HG02798 (cell line): ENCODE measurements around the gene SMCO2.

Experiments
- ATAC-seq: cut with Tn5 transposase; IDR thresholded peaks from one replicate; pipeline ENCODE4 v1.9.1; 2021; ENCODE audit warnings: mild to moderate bottlenecking; ENCODE audit not compliant: unreplicated experiment, poor library complexity

The SMCO2 gene

GRCh38 chr12:27451036-27451825 is 4.7 kb downstream of the SMCO2 start:
- ATAC-seq = no peak

DNA sequence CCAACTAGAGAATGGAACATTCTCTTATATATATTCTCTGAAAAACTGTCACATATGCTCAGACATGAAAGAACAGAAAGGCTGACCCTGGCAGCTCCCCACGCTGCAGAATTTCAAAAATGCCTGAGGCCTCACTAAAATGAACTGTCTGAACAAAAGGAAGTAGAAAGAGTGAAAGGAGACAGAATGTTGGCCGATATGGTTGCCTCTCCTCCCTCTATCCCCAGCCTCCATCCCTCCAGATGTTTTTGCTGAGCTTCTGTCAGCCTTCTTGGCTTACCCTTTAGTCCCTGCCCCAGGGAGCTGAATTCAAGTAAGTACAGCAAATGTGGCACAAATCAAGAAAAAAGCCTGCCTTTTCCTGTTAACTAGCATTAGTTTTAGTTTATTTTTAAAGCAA is 6.9 kb downstream of the SMCO2 start:
- ATAC-seq = no peak

DNA sequence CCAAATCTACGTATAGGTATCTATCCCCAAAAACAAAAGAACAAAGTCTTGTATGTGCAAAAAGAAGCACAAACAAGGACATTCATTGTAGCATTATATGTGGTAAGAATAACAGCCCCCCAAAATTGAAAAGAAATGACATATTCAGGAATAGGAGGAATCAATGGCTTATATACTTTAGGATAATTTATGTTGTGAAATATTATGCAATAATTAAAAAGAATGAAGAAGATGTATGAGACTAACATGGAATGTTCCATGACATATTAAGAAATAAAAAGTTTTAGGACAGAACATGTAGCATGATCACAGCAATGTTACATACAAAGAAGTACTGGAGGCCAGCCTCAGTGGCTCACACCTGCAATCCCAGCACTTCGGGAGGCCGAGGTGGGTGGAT is 9.1 kb downstream of the SMCO2 start:
- ATAC-seq = no peak

DNA sequence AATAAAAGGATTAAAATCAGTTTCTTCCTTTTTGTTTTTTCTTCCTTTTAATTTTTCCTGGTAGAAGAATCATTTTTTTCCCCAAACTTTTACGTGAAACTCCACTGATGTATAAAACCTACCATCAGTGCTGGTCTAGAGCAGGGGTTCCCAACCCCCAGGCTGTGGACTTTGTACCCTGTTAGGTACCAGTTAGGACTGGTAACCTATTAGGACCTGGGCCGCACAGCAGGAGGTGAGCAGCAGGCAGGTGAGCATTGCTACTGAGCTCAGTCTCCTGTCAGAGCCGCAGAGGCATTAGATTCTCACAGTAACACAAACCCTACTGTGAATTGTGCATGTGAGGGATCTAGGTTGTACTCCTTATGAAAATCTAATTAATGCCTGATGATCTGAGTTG is 10.1 kb downstream of the SMCO2 start:
- no peak for ATAC-seq

- no peak for ATAC-seq
Observed at GRCh38 chr12:27460471-27460978, 14.0 kb downstream of the SMCO2 start.

DNA sequence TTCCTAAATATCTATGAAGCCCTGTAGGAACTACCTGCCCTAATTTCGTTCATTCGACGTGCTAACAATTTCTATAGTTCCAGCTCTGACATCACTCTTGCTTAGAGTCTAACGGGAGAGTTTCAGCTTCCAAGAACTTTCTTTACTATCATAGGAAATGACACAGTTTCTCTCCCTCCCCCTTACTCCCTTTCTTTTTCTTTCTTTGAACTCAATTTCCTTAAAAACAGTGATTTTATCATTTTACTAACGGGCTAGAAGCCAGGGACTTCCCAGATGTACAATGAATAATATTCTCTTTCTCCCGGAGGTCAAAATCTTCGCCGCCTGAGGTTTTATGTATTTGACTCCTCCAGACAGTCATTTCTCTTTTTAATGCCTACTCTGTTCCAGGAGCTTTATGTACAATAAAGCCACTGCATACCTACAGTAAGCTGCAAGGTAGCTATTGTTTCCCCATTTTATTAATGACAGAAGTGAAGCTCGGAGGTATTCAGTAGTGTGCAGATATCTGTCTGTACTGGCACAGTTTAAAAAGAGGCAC is 15.7 kb downstream of the SMCO2 start:
- no peak for ATAC-seq

GRCh38 chr12:27462851-27463250 is 16.3 kb downstream of the SMCO2 start:
- ATAC-seq = no peak

GRCh38 chr12:27463511-27464219 is 17.1 kb downstream of the SMCO2 start:
- no peak for ATAC-seq

GRCh38 chr12:27464220-27464554 is 17.7 kb downstream of the SMCO2 start:
- no peak for ATAC-seq

- ATAC-seq = no peak
Observed at GRCh38 chr12:27467641-27468040, 21.1 kb downstream of the SMCO2 start.

- no peak for ATAC-seq
Observed at GRCh38 chr12:27468241-27468640, 21.7 kb downstream of the SMCO2 start.

GRCh38 chr12:27469176-27469736 is 22.7 kb downstream of the SMCO2 start:
- no peak for ATAC-seq

DNA sequence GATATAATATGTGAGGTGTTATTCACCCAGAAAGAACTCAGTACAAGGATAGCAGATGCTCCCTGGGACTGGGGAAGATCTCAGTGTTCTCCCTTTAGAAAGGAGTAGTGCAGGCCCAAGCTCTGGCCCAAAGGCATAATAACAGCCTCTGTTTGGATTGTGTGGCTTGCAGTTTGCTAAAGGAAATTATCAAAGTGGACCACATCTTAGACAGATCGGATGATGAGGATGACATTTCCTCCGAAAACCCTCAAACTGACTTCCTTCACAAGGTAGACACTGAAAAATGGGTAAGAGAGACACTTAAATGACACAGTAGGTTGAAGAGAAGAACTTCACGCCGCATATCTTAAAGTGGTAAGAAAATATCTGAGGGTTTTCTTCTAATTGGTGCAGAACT is 26.1 kb downstream of the SMCO2 start:
- ATAC-seq = no peak

DNA sequence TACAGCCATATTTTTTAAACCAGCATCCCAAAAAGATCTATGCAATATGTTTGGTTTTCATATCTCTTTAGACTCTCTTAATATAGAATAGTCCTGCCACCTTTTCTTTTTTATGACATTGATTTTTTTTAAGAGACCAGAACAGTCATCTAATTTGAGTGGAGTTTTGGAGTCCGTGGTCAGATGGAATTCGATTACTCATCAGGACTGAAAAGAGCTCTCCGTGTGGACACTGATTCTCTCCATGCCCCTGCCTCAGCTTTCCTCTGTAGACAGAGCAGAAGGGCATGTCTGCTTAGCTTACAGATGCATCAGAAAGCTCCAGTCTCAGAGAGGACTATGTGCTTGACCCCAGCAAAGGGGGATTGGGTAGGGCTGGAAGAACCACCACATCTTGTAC is 27.8 kb downstream of the SMCO2 start:
- ATAC-seq = no peak

DNA sequence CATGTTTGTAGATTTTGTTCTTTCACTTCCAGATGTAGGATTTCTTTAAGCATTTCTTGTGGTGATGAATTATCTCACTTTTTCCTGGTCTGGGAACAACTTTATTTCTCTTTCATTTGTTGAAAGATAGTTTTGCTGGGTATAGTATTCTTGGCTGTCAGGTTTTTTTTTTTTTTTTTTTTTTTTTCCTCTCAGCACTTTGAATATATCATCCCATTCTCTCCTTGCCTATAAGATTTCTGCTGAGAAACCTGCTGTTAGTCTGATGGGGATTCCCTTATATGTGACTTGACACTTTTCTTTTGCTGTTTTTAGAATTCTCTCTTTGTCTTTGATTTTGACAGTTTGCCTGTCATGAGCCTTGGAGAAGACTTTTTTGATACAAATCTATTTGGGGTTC is 30.5 kb downstream of the SMCO2 start:
- ATAC-seq = no peak

DNA sequence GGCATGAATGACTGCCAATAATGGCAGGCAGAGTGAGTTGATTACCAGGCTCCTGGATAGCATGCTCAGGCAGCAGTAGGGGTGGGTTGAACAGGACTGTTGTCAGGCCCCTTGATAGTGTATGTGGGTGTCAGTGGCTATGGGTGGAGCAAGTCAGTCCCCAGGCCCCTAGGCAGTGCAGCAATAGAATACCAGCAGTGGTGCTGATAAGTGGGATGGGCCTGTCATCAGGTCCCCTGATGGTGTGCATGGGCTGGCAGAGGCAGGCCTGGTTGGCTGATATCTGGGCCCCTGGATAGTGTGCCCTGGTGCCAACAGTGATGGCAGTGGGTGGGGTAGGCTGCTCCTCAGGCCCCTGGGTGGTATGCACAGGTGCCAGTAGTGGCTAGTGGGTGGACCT is 32.4 kb downstream of the SMCO2 start:
- ATAC-seq = no peak

DNA sequence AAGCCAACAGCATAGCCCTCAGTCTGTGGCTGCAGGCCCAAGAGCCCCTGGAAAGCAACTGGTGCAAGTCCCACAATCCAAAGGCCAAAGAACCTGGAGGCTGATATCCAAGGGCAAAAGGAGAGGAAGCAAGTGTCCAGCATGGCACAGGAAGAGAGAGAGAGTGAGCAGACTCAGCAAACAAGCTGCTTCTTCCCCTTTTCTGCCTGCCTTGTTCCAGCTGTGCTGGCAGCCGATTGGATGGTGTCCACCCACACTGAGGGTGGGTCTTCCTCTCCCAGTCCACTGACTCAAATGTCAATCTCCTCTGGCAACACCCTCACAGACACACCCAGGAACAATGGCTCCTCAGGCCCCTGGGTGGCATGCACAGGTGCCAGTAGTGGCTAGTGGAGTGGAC is 33.5 kb downstream of the SMCO2 start:
- ATAC-seq = no peak

DNA sequence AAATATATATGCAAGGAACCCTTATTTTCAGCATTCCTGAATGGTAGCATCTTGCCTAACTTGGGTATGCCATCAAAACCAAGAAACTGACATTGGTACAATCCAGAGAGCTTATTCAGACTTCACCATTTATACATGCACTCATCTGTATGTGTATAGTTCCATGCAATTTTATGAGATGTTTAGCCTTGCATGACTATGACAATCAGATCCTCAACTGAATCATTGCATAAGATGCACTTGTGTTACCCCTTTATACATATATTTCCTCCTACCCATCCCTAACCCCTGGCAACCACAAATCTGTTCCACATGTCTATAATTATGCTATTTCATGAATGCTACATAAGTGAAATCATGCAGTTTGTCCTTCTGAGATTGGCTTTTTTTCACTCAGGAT is 40.4 kb downstream of the SMCO2 start:
- no peak for ATAC-seq

DNA sequence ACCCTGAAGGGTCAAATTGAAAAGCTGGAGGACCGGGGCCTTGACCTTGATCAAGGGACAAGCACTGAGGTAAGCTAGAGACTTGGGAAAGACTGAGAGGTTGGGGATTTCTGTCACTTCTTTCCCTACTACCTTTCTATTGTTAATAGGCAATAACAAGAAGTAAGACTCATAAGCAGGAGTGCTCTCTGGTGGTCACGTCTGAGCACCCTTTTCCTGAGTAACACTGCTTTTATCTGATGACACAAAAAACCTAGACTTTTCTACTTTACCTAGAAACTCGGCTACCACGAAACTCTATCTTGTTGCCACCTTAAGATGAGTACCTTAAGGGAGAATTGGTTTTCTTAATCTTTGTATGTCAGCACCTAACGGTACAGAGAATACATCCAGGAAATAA is 41.9 kb downstream of the SMCO2 start:
- ATAC-seq = no peak

GRCh38 chr12:27491226-27491625 is 44.7 kb downstream of the SMCO2 start:
- ATAC-seq = no peak

GRCh38 chr12:27493260-27493940 is 46.9 kb downstream of the SMCO2 start:
- no peak for ATAC-seq
